ENCODE data around the gene FBXL7. TPM values are rescaled to one million over a fixed set of nuclear protein-coding genes. Genes with fewer than 3 reads are reported as not detected.
A peak's percentile ranks its signal among the peaks of the same experiment; 100 is the strongest.

Gene FBXL7
- total and polyA plus RNA-seq, 12 donors = 8.7 to 33.4 (median 23.5) TPM

DNA sequence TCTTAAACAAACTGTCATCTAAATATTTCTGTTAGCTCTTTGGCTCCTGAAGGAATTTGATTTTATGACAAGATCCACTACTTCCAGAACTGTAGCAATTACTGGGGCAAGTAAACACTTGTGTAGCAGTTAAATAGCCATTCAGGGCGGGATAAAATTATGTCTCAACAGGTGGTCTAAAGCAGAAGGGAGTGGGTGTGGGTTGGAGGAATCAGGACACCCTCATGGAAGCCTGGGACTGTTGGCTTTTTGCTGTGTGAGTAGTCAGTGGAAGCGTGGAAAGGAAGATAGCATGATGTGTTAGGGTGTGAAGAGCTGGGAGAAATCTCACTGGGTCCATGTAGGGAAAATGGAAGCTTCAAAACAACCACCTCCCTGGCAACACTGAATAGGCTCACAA is 127.1 kb downstream of the FBXL7 start:
- Histone ChIP-seq H3K36me3 (no peaks in the 10 kb centered on the region), H3K27me3 (no peaks in the 10 kb centered on the region), H3K4me3 (no peak overlapping the region), H3K9me3 (no peaks in the 10 kb centered on the region), H3K4me1 (peaks cover 0 to 64% (median 47%) of the 10 kb centered on the region in 9 donors), H3K27ac (peak overlapping the region in 5 of 10 donors; percentile 5 to 43 (median 39))
- intact Hi-C loops (cut with DNase I) = loop anchor here in 1 of 10 donors (10.0 kb wide), 1 partner anchor 122 kb away; the partner anchor contains the start of gene FBXL7
- WGBS, 2 donors = 79 to 83% methylated on average over 2 of the region's 2 CpGs
- ATAC-seq (peak in 1 of 8 donors; percentile 55), DNase-seq (no peak)
- TF ChIP-seq, protein P1, sequence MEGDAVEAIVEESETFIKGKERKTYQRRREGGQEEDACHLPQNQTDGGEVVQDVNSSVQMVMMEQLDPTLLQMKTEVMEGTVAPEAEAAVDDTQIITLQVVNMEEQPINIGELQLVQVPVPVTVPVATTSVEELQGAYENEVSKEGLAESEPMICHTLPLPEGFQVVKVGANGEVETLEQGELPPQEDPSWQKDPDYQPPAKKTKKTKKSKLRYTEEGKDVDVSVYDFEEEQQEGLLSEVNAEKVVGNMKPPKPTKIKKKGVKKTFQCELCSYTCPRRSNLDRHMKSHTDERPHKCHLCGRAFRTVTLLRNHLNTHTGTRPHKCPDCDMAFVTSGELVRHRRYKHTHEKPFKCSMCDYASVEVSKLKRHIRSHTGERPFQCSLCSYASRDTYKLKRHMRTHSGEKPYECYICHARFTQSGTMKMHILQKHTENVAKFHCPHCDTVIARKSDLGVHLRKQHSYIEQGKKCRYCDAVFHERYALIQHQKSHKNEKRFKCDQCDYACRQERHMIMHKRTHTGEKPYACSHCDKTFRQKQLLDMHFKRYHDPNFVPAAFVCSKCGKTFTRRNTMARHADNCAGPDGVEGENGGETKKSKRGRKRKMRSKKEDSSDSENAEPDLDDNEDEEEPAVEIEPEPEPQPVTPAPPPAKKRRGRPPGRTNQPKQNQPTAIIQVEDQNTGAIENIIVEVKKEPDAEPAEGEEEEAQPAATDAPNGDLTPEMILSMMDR (IDR thresholded peaks at IDR 0.05) = no peak

GRCh38 chr5:15627647-15628046 is 127.7 kb downstream of the FBXL7 start:
- Histone ChIP-seq H3K4me3 (no peak overlapping the region), H3K27ac (peak overlapping the region in 5 of 10 donors; percentile 5 to 60 (median 39)), H3K27me3 (no peaks in the 10 kb centered on the region), H3K4me1 (peaks cover 0 to 66% (median 47%) of the 10 kb centered on the region in 9 donors), H3K9me3 (no peaks in the 10 kb centered on the region), H3K36me3 (no peaks in the 10 kb centered on the region)
- DNase-seq (no peak), ATAC-seq (peak in 3 of 8 donors; percentile 28 to 60 (median 54))
- TF ChIP-seq, protein P1 (IDR thresholded peaks at IDR 0.05) = no peak
- 59 to 64% methylated on average over 2 of the region's 2 CpGs for WGBS, 2 donors
- intact Hi-C loops (cut with DNase I) = loop anchor here in 1 of 10 donors (10.0 kb wide), 1 partner anchor 123 kb away; the partner anchor contains the start of gene FBXL7

DNA sequence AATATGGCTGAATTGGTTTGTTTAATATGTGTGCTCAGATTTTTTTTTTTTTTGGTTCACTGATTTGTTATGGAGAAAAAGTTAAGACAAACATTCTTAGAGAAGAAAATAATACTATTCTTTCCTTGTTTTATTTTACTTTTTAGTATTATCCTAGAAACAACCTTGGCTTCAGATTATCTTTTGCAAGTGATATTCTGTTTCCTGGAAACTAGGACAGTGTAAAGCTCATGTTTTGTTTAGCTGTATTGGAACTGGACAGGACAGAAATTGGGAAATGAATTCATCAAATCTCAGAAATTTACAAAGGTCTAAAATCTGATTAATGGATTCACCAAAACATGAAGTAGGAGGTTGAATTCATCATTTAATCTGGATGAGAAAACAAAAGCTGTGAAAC is 130.5 kb downstream of the FBXL7 start:
- Histone ChIP-seq H3K27me3 (no peaks in the 10 kb centered on the region), H3K27ac (peak overlapping the region in 3 of 10 donors; percentile 7 to 49 (median 10))

GRCh38 chr5:15634591-15635288 is 134.8 kb downstream of the FBXL7 start:
- Histone ChIP-seq H3K27ac (peak overlapping the region in 1 of 10 donors; percentile 7), H3K27me3 (no peaks in the 10 kb centered on the region), H3K9me3 (no peaks in the 10 kb centered on the region), H3K36me3 (no peaks in the 10 kb centered on the region), H3K4me3 (no peak overlapping the region), H3K4me1 (peaks cover 0 to 52% (median 25%) of the 10 kb centered on the region in 9 donors)
- DNase-seq = no peak
- TF ChIP-seq, protein P1 (IDR thresholded peaks at IDR 0.05) = no peak
- intact Hi-C loops (cut with DNase I) = no loop called here
- peak in 7 of 8 donors; percentile 17 to 88 (median 56) for ATAC-seq
- 97 to 99% methylated on average over 4 of the region's 4 CpGs for WGBS, 2 donors

More for the DNA sequence above, 130.5 kb downstream of the FBXL7 start:
- Histone ChIP-seq H3K4me1 (peaks cover 0 to 62% (median 46%) of the 10 kb centered on the region in 9 donors), H3K4me3 (no peak overlapping the region), H3K36me3 (no peaks in the 10 kb centered on the region), H3K9me3 (no peaks in the 10 kb centered on the region)
- intact Hi-C loops (cut with DNase I) = no loop called here
- TF ChIP-seq, protein P1 (IDR thresholded peaks at IDR 0.05) = no peak
- ATAC-seq (peak in 1 of 8 donors; percentile 46), DNase-seq (no peak)

All from heart right ventricle (tissue), 16 donors.